CD4-positive, alpha-beta T cell treated with Interleukin-6 at 100 ng/mL for 8 hours (primary cell): Measurements from ENCODE around the gene PRRT1.
"Not testable (repeated sequence)": the region's sequence is repeated elsewhere in the genome, so short reads cannot be mapped to it uniquely, and the experiment has no call there.

Source experiments
- DNase-seq: peaks from one replicate; pipeline ENCODE4 v3.0.0-alpha.2; 2020; ENCODE audit warnings: mixed read lengths, low spot score

PRRT1 gene

GRCh38 chr6:32151863-32152768, at the start of gene PRRT1:
Gene PRRT1 (minus strand): TSS chr6:32151939. CDS start chr6:32151827, 112 bp downstream.
- DNase-seq: no peak

GRCh38 chr6:32200711-32201475, 49.2 kb upstream of the PRRT1 start:
- DNase-seq: no peak

- no peak for DNase-seq
Measured at GRCh38 chr6:32198866-32199265, 47.1 kb upstream of the PRRT1 start.

GRCh38 chr6:32198345-32198696, 46.6 kb upstream of the PRRT1 start:
- DNase-seq: no peak

- DNase-seq: no peak
Measured at GRCh38 chr6:32196682-32197616, 45.2 kb upstream of the PRRT1 start.

GRCh38 chr6:32195902-32196681, 44.4 kb upstream of the PRRT1 start:
- DNase-seq: peak; percentile 46

GRCh38 chr6:32195652-32195901, 43.8 kb upstream of the PRRT1 start:
- DNase-seq: peak; percentile 100

GRCh38 chr6:32194825-32195651, 43.3 kb upstream of the PRRT1 start:
- DNase-seq: no peak

- no peak for DNase-seq
Measured at GRCh38 chr6:32194388-32194787, 42.6 kb upstream of the PRRT1 start.

- DNase-seq: not testable (repeated sequence)
Measured at GRCh38 chr6:32193096-32193495, 41.4 kb upstream of the PRRT1 start.

GRCh38 chr6:32192608-32193039, 40.9 kb upstream of the PRRT1 start, which contains the start of gene GPSM3:
Gene GPSM3 (minus strand): TSS chr6:32192643. CDS start chr6:32192513, 130 bp downstream.
- peak; percentile 66 for DNase-seq

GRCh38 chr6:32191696-32192607, 40.2 kb upstream of the PRRT1 start:
- no peak for DNase-seq

- no peak for DNase-seq
Measured at GRCh38 chr6:32190911-32191677, 39.4 kb upstream of the PRRT1 start.

GRCh38 chr6:32190054-32190851, 38.5 kb upstream of the PRRT1 start, which contains the start of gene PBX2:
Gene PBX2 (minus strand): TSS chr6:32190202. CDS start chr6:32189915, 287 bp downstream.
- peak; percentile 94 for DNase-seq

- DNase-seq: no peak
Measured at GRCh38 chr6:32189742-32190053, 38.0 kb upstream of the PRRT1 start.

GRCh38 chr6:32189069-32189741, 37.5 kb upstream of the PRRT1 start:
- no peak for DNase-seq

GRCh38 chr6:32188381-32189068, 36.8 kb upstream of the PRRT1 start:
- no peak for DNase-seq
